A549 (cell line): ENCODE measurements around the gene CHST10. TPM values are rescaled to one million over a fixed set of nuclear protein-coding genes. Genes with fewer than 3 reads are reported as not detected.

Experiments used
- ATAC-seq, 2 experiments: fragments of 200-7000 bp in 1 of 2; fragments of >200 bp in 1 of 2; cut with Nextera tagmentation in 1 of 2; cut with Tn5 transposase in 1 of 2; 3 replicates each; pipeline versions ENCODE4 v1.8.0 to v1.9.1; 2018 to 2020; ENCODE audit warnings: mild to moderate bottlenecking in 1 of 2, moderate library complexity in 1 of 2
- CTCF ChIA-PET: fragments of 300-600 bp; sonication (Branson Sonifier 250); formaldehyde crosslinking; extraction: SDS; loops from one replicate; lab custom pipeline; 2021; ENCODE audit warnings: antibody characterized with exemption, inconsistent platforms; lab: Yijun Ruan, JAX
- POLR2A ChIA-PET: fragments of 350-600 bp; formaldehyde crosslinking; extraction: SDS; loops from one replicate; lab custom pipeline; 2021; ENCODE audit warnings: antibody characterized with exemption, inconsistent platforms; lab: Yijun Ruan, JAX
- DNase-seq, 2 experiments: peaks; one replicate each; pipeline versions ENCODE4 v3.0.0 to v3.0.0-alpha.2; 2011 to 2016; ENCODE audit warnings: low read depth in 1 of 2, low spot score in 1 of 2
- FAIRE-seq: peaks from 2 replicates; lab custom pipeline; 2011; peaks lifted over from hg19 to GRCh38; lab: Jason Lieb, UNC
- H3K27ac ChIP-seq, 2 experiments: fragments of >200 bp; sonication (Bioruptor Twin); formaldehyde crosslinking; 3 replicates each; pipeline ENCODE4 v1.5.1; 2016 to 2017
- H3K4me1 ChIP-seq: fragments of >200 bp; sonication (Bioruptor Twin); formaldehyde crosslinking; 3 replicates; pipeline ENCODE4 v1.6.1; 2016
- H3K4me2 ChIP-seq: fragments of >200 bp; sonication (Bioruptor Twin); formaldehyde crosslinking; 3 replicates; pipeline ENCODE4 v1.6.1; 2016
- H3K4me3 ChIP-seq: fragments of >200 bp; sonication (Bioruptor Twin); formaldehyde crosslinking; 3 replicates; pipeline ENCODE4 v1.5.1; 2016
- H3K9me3 ChIP-seq: fragments of >200 bp; sonication (Bioruptor Twin); formaldehyde crosslinking; 3 replicates; pipeline ENCODE4 v1.6.1; 2016
- CEBPB ChIP-seq, 2 experiments: fragments of >200 bp in 1 of 2; sonication (Bioruptor Twin) in 1 of 2; formaldehyde crosslinking in 1 of 2; IDR thresholded peaks; 2 replicates each; pipeline ENCODE4 v1.6.1; 2012 to 2016
- EHF ChIP-seq: fragments of 250-450 bp; sonication (Bioruptor Pico); IDR thresholded peaks from 2 replicates; pipeline ENCODE4 v1.5.0; 2020; ENCODE audit warnings: mild to moderate bottlenecking
- EP300 ChIP-seq, 2 experiments: fragments of >200 bp; sonication (Bioruptor Twin); formaldehyde crosslinking; IDR thresholded peaks; 2 replicates in 1 of 2; 3 replicates in 1 of 2; pipeline ENCODE4 v1.6.1; 2016 to 2017
- FOSB ChIP-seq: fragments of 250-450 bp; sonication (Bioruptor Pico); IDR thresholded peaks from 2 replicates; pipeline ENCODE4 v1.5.0; 2020; ENCODE audit warnings: mild to moderate bottlenecking, moderate library complexity
- HEYL ChIP-seq: fragments of 250-450 bp; sonication (Bioruptor Pico); IDR thresholded peaks from 2 replicates; pipeline ENCODE4 v1.8.0; 2021; ENCODE audit warnings: mild to moderate bottlenecking, moderate library complexity
- HOXB5 ChIP-seq: fragments of 250-450 bp; sonication (Bioruptor Pico); IDR thresholded peaks from 2 replicates; pipeline ENCODE4 v1.5.0; 2020; ENCODE audit warnings: mild to moderate bottlenecking, moderate library complexity
- KDM5A ChIP-seq: fragments of 200-600 bp; sonication (generic); IDR thresholded peaks from 2 replicates; pipeline ENCODE4 v1.6.1; 2016; ENCODE audit warnings: antibody characterized with exemption, mild to moderate bottlenecking
- POLR2A ChIP-seq: IDR thresholded peaks from 2 replicates; pipeline ENCODE4 v1.6.1; 2012; ENCODE audit warnings: mild to moderate bottlenecking, low read length
- POLR2AphosphoS2 ChIP-seq: conservative IDR thresholded peaks from 2 replicates; pipeline ENCODE4 v1.6.1; 2012; ENCODE audit warnings: low read length, improper control_type of control experiment, inconsistent platforms
- RAD21 ChIP-seq, 2 experiments: fragments of >200 bp in 1 of 2; sonication (Bioruptor Twin) in 1 of 2; formaldehyde crosslinking in 1 of 2; IDR thresholded peaks in 1 of 2; conservative IDR thresholded peaks in 1 of 2; 2 replicates in 1 of 2; 3 replicates in 1 of 2; pipeline ENCODE4 v1.6.1; 2012 to 2018; ENCODE audit warnings: inconsistent platforms in 1 of 2
- RARB ChIP-seq: fragments of 250-450 bp; sonication (Bioruptor Pico); IDR thresholded peaks from 2 replicates; pipeline ENCODE4 v1.8.0; 2021; ENCODE audit warnings: mild to moderate bottlenecking, moderate library complexity
- RCOR1 ChIP-seq: fragments of 150-350 bp; IDR thresholded peaks from 2 replicates; pipeline ENCODE4 v1.6.1; 2014; ENCODE audit warnings: antibody characterized with exemption, low read length, low read depth
- RFX5 ChIP-seq: fragments of 450-650 bp; IDR thresholded peaks from 2 replicates; pipeline ENCODE4 v1.7.1; 2014; ENCODE audit warnings: antibody characterized with exemption, mild to moderate bottlenecking, moderate library complexity
- SMC3 ChIP-seq: fragments of >200 bp; sonication (Bioruptor Twin); formaldehyde crosslinking; IDR thresholded peaks from 3 replicates; pipeline ENCODE4 v1.6.1; 2018; ENCODE audit warnings: inconsistent platforms
- SREBF2 ChIP-seq: fragments of 450-650 bp; IDR thresholded peaks from 2 replicates; pipeline ENCODE4 v1.6.1; 2014; ENCODE audit warnings: mild to moderate bottlenecking, moderate library complexity
- TFCP2L1 ChIP-seq: fragments of 250-450 bp; sonication (Bioruptor Pico); IDR thresholded peaks from 2 replicates; pipeline ENCODE4 v1.5.0; 2021; ENCODE audit warnings: mild to moderate bottlenecking
- TP53 ChIP-seq: fragments of 250-450 bp; sonication (Bioruptor Pico); IDR thresholded peaks from 2 replicates; pipeline ENCODE4 v1.5.0; 2021; ENCODE audit warnings: mild to moderate bottlenecking, moderate library complexity
- ZC3H11A ChIP-seq: fragments of 450-650 bp; IDR thresholded peaks from 2 replicates; pipeline ENCODE4 v1.6.1; 2014; ENCODE audit warnings: antibody characterized with exemption, mild to moderate bottlenecking
- WGBS: methylation state at CpG from one replicate; pipeline ENCODE4 v1.1.6; 2017; ENCODE audit errors: missing lambda C conversion rate; 5-methylcytosine and 5-hydroxymethylcytosine counted together
- polyA plus RNA-seq, 4 experiments: library from polyadenylated mRNA; depleted of rRNA in 3 of 4; stranded (reverse); fragments of >200 nt; fragmentation: RNase III in 1 of 4; extraction: RNeasy Plus Mini Kit Qiagen cat#74134 plus additional on column Dnase treatment in 1 of 4; gene quantifications; 2 replicates in 3 of 4; 3 replicates in 1 of 4; pipeline ENCODE4 v1.2.3, GENCODE V29; 2011 to 2017
- TF ChIP-seq, protein P1 (sequence below): fragments of >200 bp; sonication (Bioruptor Twin); formaldehyde crosslinking; IDR thresholded peaks from 3 replicates; pipeline ENCODE4 v1.6.1; 2016
- TF ChIP-seq, protein P2 (sequence below): IDR thresholded peaks from 2 replicates; pipeline ENCODE4 v1.6.1; 2012; ENCODE audit warnings: low read depth, borderline replicate concordance
- TF ChIP-seq, protein P3 (sequence below): fragments of 200-600 bp; sonication (generic); IDR thresholded peaks from 2 replicates; pipeline ENCODE4 v1.6.1; 2016; ENCODE audit warnings: antibody characterized with exemption, mild to moderate bottlenecking, moderate library complexity
- TF ChIP-seq, protein P4 (sequence below): fragments of 250-450 bp; sonication (Bioruptor Pico); IDR thresholded peaks from 2 replicates; pipeline ENCODE4 v1.5.0; 2021; ENCODE audit warnings: mild to moderate bottlenecking, moderate library complexity, borderline replicate concordance
- TF ChIP-seq, protein P5 (sequence below): fragments of >200 bp; sonication (Bioruptor Twin); formaldehyde crosslinking; IDR thresholded peaks from 3 replicates; pipeline ENCODE4 v1.5.1; 2016

Gene CHST10
- polyA plus RNA-seq, 2 of the 4 experiments (the other 2 are of a cell fraction) = 16.6 to 24.0 TPM

DNA sequence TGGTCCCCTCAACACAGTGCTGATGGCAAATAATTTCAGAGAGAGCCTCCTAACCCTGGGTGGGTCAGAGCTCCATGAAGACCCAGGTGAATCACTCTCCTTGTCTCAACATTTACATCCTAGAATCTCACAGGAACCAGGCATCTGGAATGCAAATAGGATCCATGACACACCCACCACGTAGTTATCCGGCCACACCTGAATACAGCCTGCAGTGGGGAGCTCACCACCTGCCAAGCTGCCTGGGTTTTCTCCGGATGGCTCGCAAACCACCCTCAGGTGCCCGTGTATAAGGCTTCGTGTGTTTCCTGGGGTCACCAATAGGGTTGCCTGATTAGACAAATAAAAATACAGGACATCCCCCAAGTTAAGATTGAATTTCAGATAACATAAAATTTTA, 9.9 kb downstream of the CHST10 start:
- Histone ChIP-seq H3K9me3 (no peaks in the 10 kb centered on the region), H3K4me1 (0 out of 3 replicates have a peak, but pooled peaks cover 2% of the 10 kb centered on the region), H3K27ac (no peak overlapping the region), H3K4me2 (no peak overlapping the region), H3K4me3 (no peak overlapping the region)
- TF ChIP-seq, protein P1, sequence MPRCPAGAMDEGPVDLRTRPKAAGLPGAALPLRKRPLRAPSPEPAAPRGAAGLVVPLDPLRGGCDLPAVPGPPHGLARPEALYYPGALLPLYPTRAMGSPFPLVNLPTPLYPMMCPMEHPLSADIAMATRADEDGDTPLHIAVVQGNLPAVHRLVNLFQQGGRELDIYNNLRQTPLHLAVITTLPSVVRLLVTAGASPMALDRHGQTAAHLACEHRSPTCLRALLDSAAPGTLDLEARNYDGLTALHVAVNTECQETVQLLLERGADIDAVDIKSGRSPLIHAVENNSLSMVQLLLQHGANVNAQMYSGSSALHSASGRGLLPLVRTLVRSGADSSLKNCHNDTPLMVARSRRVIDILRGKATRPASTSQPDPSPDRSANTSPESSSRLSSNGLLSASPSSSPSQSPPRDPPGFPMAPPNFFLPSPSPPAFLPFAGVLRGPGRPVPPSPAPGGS = no peak
- TF ChIP-seq CEBPB (IDR thresholded peaks at IDR 0.05) (no peak), ZC3H11A (no peak)
- DNase-seq (no peak), ATAC-seq (no peak), FAIRE-seq (no peak)
- CTCF ChIA-PET = interaction anchor here (1.0 kb wide), 1 partner anchor 145 kb away, joined by 3 read pairs; no protein-coding TSS in a partner anchor
- POLR2A ChIA-PET = no interaction called here
- 96% methylated on average over 6 of the region's 6 CpGs for WGBS

DNA sequence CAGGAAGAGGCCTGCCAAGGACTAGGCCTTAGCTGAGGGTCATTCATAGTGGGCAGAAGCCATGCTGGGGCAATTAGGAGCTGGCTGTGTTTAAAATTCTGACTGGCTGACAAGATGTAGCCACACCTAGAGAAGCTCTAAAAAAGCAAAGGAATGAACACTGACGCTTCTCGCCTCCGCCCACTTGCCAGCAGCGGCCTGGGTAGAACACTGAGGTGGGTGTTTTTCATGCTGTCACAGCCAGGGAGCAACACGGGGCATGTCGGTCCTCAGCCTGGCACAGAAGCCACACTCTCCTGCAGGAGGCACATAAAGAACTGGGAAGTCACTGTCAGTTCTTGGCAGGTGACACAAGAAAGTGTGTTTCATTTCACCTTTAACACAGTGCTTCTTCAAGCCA, 10.4 kb downstream of the CHST10 start:
- Histone ChIP-seq H3K4me1 (0 out of 3 replicates have a peak, but pooled peaks cover 2% of the 10 kb centered on the region), H3K9me3 (no peaks in the 10 kb centered on the region), H3K27ac (no peak overlapping the region), H3K4me3 (no peak overlapping the region), H3K4me2 (no peak overlapping the region)
- FAIRE-seq (no peak), DNase-seq (no peak), ATAC-seq (no peak)
- ChIA-PET CTCF (no interaction called here), POLR2A (no interaction called here)
- WGBS = 93% methylated on average over 6 of the region's 6 CpGs
- no peak for TF ChIP-seq SMC3
- TF ChIP-seq HOXB5 (CRISPR knock-in tag) = no peak
- no peak for TF ChIP-seq EHF (CRISPR knock-in tag)
- TF ChIP-seq RAD21 (conservative IDR thresholded peaks at IDR 0.05 in 1 of 2, IDR thresholded peaks at IDR 0.05 in 1 of 2) = no peak
- TF ChIP-seq RARB = no peak
- no peak for TF ChIP-seq SREBF2
- TF ChIP-seq, protein P2, sequence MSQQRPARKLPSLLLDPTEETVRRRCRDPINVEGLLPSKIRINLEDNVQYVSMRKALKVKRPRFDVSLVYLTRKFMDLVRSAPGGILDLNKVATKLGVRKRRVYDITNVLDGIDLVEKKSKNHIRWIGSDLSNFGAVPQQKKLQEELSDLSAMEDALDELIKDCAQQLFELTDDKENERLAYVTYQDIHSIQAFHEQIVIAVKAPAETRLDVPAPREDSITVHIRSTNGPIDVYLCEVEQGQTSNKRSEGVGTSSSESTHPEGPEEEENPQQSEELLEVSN = no peak
- no peak for TF ChIP-seq TP53
- TF ChIP-seq, protein P1 = no peak
- TF ChIP-seq TFCP2L1 (CRISPR knock-in tag) = no peak

DNA sequence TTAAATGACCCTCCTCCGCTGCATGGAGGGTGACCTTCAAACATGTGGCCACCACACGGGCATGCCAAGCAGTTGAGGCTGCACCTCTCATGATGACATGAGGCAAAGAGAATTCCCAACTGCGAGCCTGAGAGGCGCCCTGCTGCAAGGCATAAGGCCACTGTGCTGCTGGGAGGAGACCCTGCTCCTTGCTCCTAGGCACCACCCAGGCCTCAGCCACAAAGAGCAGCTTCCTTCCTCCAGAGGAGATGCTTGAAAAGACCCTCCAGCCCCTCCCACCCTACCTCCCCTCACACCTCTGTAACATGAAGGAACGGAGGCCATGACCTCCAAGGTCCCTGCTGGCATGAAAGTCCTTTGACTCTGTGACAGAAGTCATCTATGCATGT, 11.4 kb downstream of the CHST10 start:
- ChIA-PET POLR2A (no interaction called here), CTCF (interaction anchor here (1.1 kb wide), 1 partner anchor 25 kb away, joined by 4 read pairs; no protein-coding TSS in a partner anchor)
- no peak for FAIRE-seq
- Histone ChIP-seq H3K4me3 (no peak overlapping the region), H3K4me2 (no peak overlapping the region), H3K9me3 (no peaks in the 10 kb centered on the region), H3K4me1 (0 out of 3 replicates have a peak, but pooled peaks cover 2% of the 10 kb centered on the region), H3K27ac (no peak overlapping the region)
- WGBS = 87% methylated on average over 5 of the region's 5 CpGs
- no peak for ATAC-seq
- no peak for DNase-seq
- TF ChIP-seq POLR2A = no peak
- no peak for TF ChIP-seq EP300 (IDR thresholded peaks at IDR 0.05)
- TF ChIP-seq KDM5A = no peak
- TF ChIP-seq HEYL = no peak
- TF ChIP-seq, protein P3, sequence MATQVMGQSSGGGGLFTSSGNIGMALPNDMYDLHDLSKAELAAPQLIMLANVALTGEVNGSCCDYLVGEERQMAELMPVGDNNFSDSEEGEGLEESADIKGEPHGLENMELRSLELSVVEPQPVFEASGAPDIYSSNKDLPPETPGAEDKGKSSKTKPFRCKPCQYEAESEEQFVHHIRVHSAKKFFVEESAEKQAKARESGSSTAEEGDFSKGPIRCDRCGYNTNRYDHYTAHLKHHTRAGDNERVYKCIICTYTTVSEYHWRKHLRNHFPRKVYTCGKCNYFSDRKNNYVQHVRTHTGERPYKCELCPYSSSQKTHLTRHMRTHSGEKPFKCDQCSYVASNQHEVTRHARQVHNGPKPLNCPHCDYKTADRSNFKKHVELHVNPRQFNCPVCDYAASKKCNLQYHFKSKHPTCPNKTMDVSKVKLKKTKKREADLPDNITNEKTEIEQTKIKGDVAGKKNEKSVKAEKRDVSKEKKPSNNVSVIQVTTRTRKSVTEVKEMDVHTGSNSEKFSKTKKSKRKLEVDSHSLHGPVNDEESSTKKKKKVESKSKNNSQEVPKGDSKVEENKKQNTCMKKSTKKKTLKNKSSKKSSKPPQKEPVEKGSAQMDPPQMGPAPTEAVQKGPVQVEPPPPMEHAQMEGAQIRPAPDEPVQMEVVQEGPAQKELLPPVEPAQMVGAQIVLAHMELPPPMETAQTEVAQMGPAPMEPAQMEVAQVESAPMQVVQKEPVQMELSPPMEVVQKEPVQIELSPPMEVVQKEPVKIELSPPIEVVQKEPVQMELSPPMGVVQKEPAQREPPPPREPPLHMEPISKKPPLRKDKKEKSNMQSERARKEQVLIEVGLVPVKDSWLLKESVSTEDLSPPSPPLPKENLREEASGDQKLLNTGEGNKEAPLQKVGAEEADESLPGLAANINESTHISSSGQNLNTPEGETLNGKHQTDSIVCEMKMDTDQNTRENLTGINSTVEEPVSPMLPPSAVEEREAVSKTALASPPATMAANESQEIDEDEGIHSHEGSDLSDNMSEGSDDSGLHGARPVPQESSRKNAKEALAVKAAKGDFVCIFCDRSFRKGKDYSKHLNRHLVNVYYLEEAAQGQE = no peak
- TF ChIP-seq RCOR1 = no peak
- TF ChIP-seq, protein P4, sequence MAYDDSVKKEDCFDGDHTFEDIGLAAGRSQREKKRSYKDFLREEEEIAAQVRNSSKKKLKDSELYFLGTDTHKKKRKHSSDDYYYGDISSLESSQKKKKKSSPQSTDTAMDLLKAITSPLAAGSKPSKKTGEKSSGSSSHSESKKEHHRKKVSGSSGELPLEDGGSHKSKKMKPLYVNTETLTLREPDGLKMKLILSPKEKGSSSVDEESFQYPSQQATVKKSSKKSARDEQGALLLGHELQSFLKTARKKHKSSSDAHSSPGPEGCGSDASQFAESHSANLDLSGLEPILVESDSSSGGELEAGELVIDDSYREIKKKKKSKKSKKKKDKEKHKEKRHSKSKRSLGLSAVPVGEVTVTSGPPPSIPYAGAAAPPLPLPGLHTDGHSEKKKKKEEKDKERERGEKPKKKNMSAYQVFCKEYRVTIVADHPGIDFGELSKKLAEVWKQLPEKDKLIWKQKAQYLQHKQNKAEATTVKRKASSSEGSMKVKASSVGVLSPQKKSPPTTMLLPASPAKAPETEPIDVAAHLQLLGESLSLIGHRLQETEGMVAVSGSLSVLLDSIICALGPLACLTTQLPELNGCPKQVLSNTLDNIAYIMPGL (CRISPR knock-in tag) = no peak
- TF ChIP-seq FOSB (CRISPR knock-in tag) = no peak
- TF ChIP-seq RFX5 = no peak
- TF ChIP-seq POLR2AphosphoS2 = no peak
- TF ChIP-seq TP53 = no peak
- TF ChIP-seq, protein P5, sequence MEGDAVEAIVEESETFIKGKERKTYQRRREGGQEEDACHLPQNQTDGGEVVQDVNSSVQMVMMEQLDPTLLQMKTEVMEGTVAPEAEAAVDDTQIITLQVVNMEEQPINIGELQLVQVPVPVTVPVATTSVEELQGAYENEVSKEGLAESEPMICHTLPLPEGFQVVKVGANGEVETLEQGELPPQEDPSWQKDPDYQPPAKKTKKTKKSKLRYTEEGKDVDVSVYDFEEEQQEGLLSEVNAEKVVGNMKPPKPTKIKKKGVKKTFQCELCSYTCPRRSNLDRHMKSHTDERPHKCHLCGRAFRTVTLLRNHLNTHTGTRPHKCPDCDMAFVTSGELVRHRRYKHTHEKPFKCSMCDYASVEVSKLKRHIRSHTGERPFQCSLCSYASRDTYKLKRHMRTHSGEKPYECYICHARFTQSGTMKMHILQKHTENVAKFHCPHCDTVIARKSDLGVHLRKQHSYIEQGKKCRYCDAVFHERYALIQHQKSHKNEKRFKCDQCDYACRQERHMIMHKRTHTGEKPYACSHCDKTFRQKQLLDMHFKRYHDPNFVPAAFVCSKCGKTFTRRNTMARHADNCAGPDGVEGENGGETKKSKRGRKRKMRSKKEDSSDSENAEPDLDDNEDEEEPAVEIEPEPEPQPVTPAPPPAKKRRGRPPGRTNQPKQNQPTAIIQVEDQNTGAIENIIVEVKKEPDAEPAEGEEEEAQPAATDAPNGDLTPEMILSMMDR = no peak
